Ishikawa (cell line): Measurements from ENCODE around the gene SH2D3C.
A peak's percentile ranks its signal among the peaks of the same experiment; 100 is the strongest.

Experiments
- CEBPB ChIP-seq: IDR thresholded peaks from 2 replicates; pipeline ENCODE4 v1.6.1; 2012
- CREB1 ChIP-seq: IDR thresholded peaks from 2 replicates; pipeline ENCODE4 v1.6.1; 2012; ENCODE audit warnings: low read depth
- EGR1 ChIP-seq: IDR thresholded peaks from 2 replicates; pipeline ENCODE4 v1.6.1; 2012
- EP300 ChIP-seq: IDR thresholded peaks from 2 replicates; pipeline ENCODE4 v1.6.1; 2012; ENCODE audit warnings: borderline replicate concordance
- FOXM1 ChIP-seq: IDR thresholded peaks from 2 replicates; pipeline ENCODE4 v1.6.1; 2012; ENCODE audit warnings: low read depth, borderline replicate concordance
- NFIC ChIP-seq: IDR thresholded peaks from 2 replicates; pipeline ENCODE4 v1.6.1; 2012
- RAD21 ChIP-seq: IDR thresholded peaks from 2 replicates; pipeline ENCODE4 v1.6.1; 2012; ENCODE audit warnings: low read depth
- TAF1 ChIP-seq: IDR thresholded peaks from 2 replicates; pipeline ENCODE4 v1.6.1; 2012; ENCODE audit warnings: low read depth, mild to moderate bottlenecking
- TCF12 ChIP-seq: IDR thresholded peaks from 2 replicates; pipeline ENCODE4 v1.6.1; 2012; ENCODE audit warnings: low read depth
- TEAD4 ChIP-seq: IDR thresholded peaks from 2 replicates; pipeline ENCODE4 v1.6.1; 2012
- YY1 ChIP-seq: IDR thresholded peaks from 2 replicates; pipeline ENCODE4 v1.6.1; 2012; ENCODE audit warnings: low read depth
- ZBTB7A ChIP-seq: IDR thresholded peaks from 2 replicates; pipeline ENCODE4 v1.6.1; 2012; ENCODE audit warnings: low read depth
- TF ChIP-seq, protein P1 (sequence below): IDR thresholded peaks from 2 replicates; pipeline ENCODE4 v1.6.1; 2012
- TF ChIP-seq, protein P2 (sequence below): IDR thresholded peaks from 2 replicates; pipeline ENCODE4 v1.6.1; 2012
- TF ChIP-seq, protein P3 (sequence below): IDR thresholded peaks from 2 replicates; pipeline ENCODE4 v1.6.1; 2012; ENCODE audit warnings: low read depth, mild to moderate bottlenecking

Gene SH2D3C

DNA sequence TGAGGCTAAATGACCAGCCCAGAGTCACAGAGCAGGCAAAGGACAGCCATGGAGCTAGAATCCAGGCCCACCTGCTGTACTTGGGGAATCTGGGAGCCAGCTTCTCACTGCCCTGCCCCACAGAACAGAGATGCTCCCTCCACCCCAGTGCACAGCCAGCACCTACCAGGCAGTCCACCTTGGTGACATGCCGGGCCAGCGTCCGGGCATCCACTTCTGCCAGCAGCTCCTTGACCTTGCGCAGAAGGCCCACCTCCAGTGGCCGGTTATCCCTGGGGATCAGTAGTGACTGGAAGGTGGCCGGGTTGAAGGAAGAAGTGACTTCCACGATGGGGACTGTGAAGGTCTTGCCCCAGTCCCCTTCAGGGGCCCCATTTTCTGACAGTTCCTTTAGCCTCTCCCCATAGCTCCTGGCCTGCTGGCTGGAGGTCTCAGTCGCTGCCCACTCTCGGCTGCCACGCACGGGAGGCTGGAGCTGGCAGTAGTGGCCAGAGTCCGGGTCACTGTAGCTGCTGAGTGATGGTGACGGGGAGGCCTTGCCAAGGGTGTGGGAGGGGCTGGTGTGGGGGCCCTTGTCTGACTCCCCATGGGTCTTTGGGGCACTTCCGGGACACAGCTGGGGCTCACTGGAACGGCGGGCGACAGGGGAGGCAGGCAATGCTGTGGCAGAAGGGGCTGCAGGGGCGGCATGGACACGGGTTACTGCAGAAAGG, 33.9 kb downstream of the SH2D3C start:
- no peak for TF ChIP-seq NFIC
- no peak for TF ChIP-seq EGR1

DNA sequence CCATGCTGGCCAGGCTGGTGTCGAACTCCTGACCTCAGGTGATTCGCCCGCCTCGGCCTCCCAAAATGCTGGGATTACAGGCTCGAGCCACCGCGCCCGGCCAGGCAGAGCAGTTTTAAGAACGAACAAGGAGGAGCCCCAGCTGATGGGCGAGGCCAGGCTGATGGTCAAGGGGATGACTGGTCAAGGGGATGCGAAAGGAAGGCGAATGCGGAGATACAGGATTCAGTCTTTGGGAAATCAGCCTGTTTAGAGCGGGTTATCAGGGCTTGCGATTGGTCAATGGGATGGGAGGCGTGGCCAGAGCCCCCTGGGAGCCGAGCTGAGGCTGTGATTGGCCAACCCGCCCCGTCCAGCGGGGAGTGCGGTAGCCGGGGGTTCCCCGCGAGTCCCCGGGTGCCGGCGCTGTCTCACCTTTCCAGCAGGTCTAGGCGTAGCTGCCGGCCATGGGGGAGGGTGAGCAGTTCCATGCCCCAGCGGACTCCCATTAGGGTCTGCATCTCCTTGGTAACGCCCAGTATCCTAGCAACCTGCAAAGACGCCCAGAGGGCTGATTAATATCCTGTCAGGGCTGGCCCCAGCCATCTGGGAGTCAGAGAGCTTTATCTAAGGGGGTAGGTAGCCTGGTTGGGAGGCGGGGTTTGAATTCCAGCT, 35.9 kb downstream of the SH2D3C start:
- no peak for TF ChIP-seq CEBPB
- TF ChIP-seq, protein P1, sequence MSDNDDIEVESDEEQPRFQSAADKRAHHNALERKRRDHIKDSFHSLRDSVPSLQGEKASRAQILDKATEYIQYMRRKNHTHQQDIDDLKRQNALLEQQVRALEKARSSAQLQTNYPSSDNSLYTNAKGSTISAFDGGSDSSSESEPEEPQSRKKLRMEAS: no peak

DNA sequence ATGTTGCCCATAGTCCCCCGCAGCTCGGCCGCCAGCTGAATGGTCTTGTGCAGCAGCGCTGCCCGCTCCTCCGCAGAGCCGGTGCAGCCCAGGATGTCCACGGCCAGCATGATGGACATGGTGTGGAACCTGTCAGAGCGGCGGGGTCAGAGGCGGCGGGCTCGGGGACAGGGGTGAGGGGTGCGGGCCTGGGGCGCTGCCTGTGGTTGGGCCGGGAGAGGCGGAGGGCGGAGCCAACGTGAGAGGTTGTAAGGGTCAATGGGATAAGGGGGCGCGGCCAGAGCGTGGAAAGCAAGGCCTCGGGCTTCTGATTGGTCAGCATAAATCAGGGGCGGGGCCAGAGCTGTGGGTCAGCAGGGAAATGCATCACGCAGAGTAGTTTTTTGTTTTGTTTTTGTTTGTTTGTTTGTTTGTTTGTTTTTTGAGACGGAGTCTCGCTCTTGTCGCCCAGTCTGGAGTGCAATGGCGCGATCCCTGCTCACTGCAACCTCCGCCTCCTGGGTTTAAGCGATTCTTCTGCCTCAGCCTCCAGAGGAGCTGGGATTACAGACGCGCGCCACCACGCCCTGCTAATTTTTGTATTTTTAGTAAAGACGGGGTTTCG, 36.5 kb downstream of the SH2D3C start:
- TF ChIP-seq, protein P1: 0 out of 2 replicates have a peak, but pooled peaks have one; percentile 3
- TF ChIP-seq YY1: no peak

DNA sequence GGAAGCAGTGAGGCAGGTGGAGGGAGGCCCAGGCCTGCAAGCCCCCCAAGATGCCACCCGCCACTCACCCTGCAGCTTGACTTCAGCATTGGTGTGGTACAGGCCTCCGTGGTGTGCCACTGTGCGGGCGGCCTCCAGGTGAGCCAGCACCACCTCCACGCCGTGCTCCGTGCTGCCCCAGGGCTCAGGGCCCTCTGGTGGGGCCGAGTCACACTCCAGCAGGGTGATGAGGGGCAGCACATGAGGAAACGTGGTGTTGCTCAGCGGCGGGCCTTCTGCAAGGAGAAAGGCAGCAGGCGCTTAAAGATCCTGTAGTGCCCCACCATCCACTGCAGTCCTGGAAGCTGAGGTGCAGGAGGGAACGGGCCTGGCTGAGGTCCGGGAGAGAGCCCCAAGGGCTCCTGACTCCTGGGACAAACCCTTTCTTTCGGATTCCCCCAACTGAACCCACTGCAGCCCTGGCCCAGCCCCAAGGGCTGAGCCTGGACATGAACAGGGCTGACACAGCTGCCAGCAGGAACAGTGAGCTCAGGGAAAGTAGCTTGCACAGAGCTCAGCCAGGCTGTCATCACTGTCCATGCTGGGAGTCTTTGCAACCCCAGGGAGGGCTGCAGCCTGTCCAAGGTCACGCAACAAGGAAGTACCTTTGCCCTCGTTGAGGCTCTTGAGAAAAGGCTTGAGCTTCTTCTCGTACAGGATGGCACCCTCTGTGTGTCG, 38.7 kb downstream of the SH2D3C start:
- no peak for TF ChIP-seq FOXM1
- no peak for TF ChIP-seq ZBTB7A
- no peak for TF ChIP-seq NFIC
- no peak for TF ChIP-seq YY1
- TF ChIP-seq RAD21: no peak
- no peak for TF ChIP-seq TEAD4
- no peak for TF ChIP-seq EP300
- no peak for TF ChIP-seq TAF1
- TF ChIP-seq, protein P1: no peak
- TF ChIP-seq CEBPB: no peak
- no peak for TF ChIP-seq CREB1
- TF ChIP-seq EGR1: no peak
- TF ChIP-seq TCF12: no peak
- TF ChIP-seq, protein P2, sequence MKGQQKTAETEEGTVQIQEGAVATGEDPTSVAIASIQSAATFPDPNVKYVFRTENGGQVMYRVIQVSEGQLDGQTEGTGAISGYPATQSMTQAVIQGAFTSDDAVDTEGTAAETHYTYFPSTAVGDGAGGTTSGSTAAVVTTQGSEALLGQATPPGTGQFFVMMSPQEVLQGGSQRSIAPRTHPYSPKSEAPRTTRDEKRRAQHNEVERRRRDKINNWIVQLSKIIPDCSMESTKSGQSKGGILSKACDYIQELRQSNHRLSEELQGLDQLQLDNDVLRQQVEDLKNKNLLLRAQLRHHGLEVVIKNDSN: no peak
- TF ChIP-seq, protein P3, sequence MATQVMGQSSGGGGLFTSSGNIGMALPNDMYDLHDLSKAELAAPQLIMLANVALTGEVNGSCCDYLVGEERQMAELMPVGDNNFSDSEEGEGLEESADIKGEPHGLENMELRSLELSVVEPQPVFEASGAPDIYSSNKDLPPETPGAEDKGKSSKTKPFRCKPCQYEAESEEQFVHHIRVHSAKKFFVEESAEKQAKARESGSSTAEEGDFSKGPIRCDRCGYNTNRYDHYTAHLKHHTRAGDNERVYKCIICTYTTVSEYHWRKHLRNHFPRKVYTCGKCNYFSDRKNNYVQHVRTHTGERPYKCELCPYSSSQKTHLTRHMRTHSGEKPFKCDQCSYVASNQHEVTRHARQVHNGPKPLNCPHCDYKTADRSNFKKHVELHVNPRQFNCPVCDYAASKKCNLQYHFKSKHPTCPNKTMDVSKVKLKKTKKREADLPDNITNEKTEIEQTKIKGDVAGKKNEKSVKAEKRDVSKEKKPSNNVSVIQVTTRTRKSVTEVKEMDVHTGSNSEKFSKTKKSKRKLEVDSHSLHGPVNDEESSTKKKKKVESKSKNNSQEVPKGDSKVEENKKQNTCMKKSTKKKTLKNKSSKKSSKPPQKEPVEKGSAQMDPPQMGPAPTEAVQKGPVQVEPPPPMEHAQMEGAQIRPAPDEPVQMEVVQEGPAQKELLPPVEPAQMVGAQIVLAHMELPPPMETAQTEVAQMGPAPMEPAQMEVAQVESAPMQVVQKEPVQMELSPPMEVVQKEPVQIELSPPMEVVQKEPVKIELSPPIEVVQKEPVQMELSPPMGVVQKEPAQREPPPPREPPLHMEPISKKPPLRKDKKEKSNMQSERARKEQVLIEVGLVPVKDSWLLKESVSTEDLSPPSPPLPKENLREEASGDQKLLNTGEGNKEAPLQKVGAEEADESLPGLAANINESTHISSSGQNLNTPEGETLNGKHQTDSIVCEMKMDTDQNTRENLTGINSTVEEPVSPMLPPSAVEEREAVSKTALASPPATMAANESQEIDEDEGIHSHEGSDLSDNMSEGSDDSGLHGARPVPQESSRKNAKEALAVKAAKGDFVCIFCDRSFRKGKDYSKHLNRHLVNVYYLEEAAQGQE: no peak

DNA sequence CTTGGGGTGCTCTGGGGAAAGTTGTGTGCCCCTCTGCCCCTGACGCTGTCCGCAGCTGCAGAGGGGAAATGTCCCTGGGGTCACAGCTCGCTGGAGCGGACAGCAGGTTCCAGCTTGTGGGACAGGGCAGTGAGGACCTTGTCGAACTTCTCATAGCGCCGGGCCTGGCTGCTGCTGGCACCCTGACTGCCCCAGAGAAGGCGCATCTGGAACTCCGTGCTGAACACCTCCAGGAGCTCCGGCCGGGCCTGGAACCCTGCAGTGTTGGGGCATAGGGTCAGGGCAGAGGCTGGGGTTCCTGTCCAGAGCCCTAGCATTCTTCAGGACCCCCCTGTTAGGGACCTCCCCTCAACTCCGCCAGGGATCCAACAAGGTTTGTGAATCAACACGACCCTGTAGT, 39.8 kb downstream of the SH2D3C start:
- TF ChIP-seq ZBTB7A (no peak), EP300 (no peak), TEAD4 (no peak)
- TF ChIP-seq, protein P1: no peak

DNA sequence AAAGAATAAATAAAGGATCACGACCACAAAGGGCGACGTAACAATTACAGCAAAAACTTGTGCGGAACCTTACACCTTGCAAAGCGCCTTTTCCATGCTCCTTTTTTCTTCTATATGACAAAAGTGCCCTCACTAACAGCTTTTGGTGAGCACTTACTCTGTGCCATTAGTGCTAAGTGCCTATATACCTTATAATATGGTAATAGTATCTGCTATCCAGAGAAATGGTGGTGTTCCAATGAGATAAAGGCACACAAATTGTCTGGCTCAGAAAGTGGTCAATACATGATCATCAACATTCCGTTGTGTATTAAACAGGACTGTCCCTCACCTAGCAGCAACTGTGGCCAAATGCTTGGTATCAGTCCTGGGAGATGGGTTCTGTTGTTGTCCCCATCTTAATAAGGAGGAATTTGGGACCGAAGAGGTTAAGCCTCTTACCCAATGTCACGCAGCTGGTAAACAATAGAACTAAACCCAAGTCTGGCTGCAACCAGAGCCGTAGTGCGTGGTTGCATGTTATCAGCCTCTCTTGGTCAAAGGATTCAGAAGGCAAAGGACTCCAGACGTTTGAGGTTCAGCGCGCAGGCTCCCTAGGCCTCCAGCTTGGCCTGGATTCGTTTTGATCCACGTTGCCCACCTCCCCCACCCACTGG, 42.8 kb downstream of the SH2D3C start:
- TF ChIP-seq YY1 (no peak), FOXM1 (peak; percentile 12; the same call in 1 of the 2 replicates)

DNA sequence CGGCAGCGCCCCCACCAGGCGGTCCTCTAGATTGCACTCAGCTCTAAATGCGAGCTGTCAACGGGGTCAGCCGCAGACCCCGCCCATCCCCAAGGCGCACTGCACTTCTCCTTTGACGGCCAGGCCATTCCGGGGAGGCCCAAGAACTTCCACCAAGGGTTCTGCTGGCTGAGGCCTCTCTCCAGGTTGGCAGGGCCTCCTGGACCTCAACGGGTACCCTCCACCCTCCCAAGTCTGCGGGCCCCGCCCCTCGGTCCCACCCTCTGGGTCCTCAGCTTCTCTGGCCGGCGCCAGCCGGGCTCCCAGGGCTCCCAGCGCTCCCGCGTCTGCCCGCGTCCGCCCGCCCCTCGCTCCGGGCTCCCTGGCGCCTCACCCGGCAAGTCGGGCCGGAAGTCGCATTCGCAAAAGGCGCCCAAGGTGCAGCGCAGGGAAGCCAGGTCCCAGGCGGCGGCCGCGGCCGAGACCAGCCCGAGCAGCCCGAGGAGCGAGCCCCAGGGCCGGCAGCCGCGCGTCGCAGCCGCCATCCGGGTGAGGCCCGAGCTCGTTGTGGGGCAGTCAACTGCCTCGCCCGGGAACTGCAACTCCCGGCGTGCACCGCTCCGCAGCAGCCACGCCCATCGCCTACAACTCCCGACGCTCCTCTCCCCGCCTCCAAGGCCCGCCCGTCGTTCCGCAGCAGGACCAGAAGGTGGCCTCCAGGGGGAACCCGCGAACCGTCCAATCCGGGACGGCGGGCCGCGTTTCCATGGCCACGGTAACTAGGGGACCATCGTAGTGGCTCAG, 43.5 kb downstream of the SH2D3C start, which contains the start of gene TOR2A:
Gene TOR2A (minus strand): TSS at position 548 of the 783 bp plus-strand sequence. CDS start 24 bp downstream, at position 524.
- TF ChIP-seq EGR1 (no peak), ZBTB7A (peak; percentile 74; the same call in 1 of the 2 replicates), YY1 (peak; percentile 74; the same call in 1 of the 2 replicates), RAD21 (peak; percentile 94), CREB1 (no peak), TEAD4 (no peak), FOXM1 (peak; percentile 70; the same call in 1 of the 2 replicates), EP300 (no peak; the same call in 1 of the 2 replicates), TAF1 (peak; percentile 31; the same call in 1 of the 2 replicates), CEBPB (no peak), NFIC (0 out of 2 replicates have a peak, but pooled peaks have one; percentile 16), TCF12 (peak; percentile 41; the same call in 1 of the 2 replicates)
- TF ChIP-seq, protein P1: no peak; the same call in none of the 2 replicates
- TF ChIP-seq, protein P3: no peak
- TF ChIP-seq, protein P2: no peak
